Body of pancreas (tissue), 4 donors: Measurements from ENCODE around the gene ESD. TPM values are rescaled to one million over a fixed set of nuclear protein-coding genes. Genes with fewer than 3 reads are reported as not detected.

Experiments used
- ATAC-seq: fragments of 150-250 bp; one replicate; pipeline ENCODE4 v1.9.1; 2016
- DNase-seq, 4 donors: peaks; one replicate each; pipeline ENCODE4 v3.0.0-alpha.2; 2019
- H3K27ac ChIP-seq, 4 donors: fragments of 200-600 bp; sonication (generic); 1 replicate in 3 of 4; 2 replicates in 1 of 4; pipeline versions ENCODE4 v1.5.1 to v1.6.1; 2016 to 2019; ENCODE audit warnings: mild to moderate bottlenecking in 1 of 4, mixed read lengths in 1 of 4, moderate library complexity in 1 of 4
- H3K27me3 ChIP-seq, 2 donors: fragments of 200-600 bp; sonication (generic); one replicate each; pipeline ENCODE4 v1.6.0; 2016; ENCODE audit warnings: mild to moderate bottlenecking in 1 of 2
- H3K36me3 ChIP-seq, 2 donors: fragments of 200-600 bp; sonication (generic); replicated peaks in 1 of 2; 2 replicates each; pipeline ENCODE4 v1.5.1; 2016; ENCODE audit warnings: low read depth in 2 of 2; ENCODE audit not compliant: insufficient read depth in 1 of 2
- H3K4me1 ChIP-seq: fragments of 200-600 bp; sonication (generic); one replicate; pipeline ENCODE4 v1.6.0; 2016
- H3K4me3 ChIP-seq, 2 donors: fragments of 200-600 bp; sonication (generic); 1 replicate in 1 of 2; 2 replicates in 1 of 2; pipeline ENCODE4 v1.5.1; 2016 to 2019
- H3K9me3 ChIP-seq, 3 donors: fragments of 200-600 bp; sonication (generic); 1 replicate in 2 of 3; 2 replicates in 1 of 3; pipeline ENCODE4 v1.5.1; 2016
- CTCF ChIP-seq, 7 experiments: fragments of 450-650 bp in 4 of 7; fragments of 200-600 bp in 3 of 7; sonication (generic) in 3 of 7; IDR thresholded peaks; one replicate each; pipeline ENCODE4 v1.5.1; 2016 to 2019; ENCODE audit warnings: antibody characterized with exemption in 7 of 7
- POLR2A ChIP-seq, 3 donors: fragments of 450-650 bp; IDR thresholded peaks; one replicate each; pipeline ENCODE4 v1.6.1; 2016; ENCODE audit warnings: antibody characterized with exemption in 3 of 3, mild to moderate bottlenecking in 2 of 3
- WGBS, 2 donors: methylation state at CpG; one replicate each; pipeline ENCODE4 v1.1.5; 2017; 5-methylcytosine and 5-hydroxymethylcytosine counted together
- intact Hi-C: fragments of 100-400 bp; cut with DNase I; formaldehyde crosslinking; loops from one replicate; pipeline ENCODE4 v1.15.1; 2023
- total RNA-seq, 2 donors: library from RNA; depleted of rRNA; stranded (reverse); fragments of >200 nt; gene quantifications; one replicate each; pipeline ENCODE4 v1.1.0, GENCODE V29; 2016

Gene ESD
- total RNA-seq, 2 donors from 2014 or later: 24.4 to 45.4 TPM

GRCh38 chr13:46735425-46735824 is 61.5 kb downstream of the ESD start:
- 91 to 98% methylated on average over 3 of the region's 3 CpGs for WGBS, 2 donors
- no peaks in the 10 kb centered on the region for H3K4me1 ChIP-seq

DNA sequence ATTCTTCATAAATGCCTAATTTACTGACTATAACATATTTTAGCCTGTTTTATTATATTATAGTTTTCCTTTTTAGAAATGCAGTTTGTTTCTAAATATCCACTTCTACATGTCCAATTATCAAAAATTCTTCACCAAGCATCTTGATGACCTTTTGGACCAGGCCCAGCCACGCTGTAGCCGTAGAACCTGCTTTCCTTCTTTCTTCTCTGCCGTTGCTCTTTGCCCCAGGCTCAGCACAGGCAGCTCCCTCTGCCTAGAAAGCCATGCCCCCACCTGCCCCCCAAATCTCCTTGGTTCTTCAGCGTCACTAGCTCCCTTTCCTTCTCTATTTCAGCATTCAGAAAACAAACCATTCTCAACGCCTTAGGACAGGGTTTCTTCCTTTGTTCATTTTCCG is 65.4 kb downstream of the ESD start:
- H3K4me3 ChIP-seq: no peak overlapping the region
- peaks cover 0 to 4% of the 10 kb centered on the region in 2 donors for H3K36me3 ChIP-seq
- H3K27ac ChIP-seq: no peak overlapping the region
- no peaks in the 10 kb centered on the region for H3K27me3 ChIP-seq
- no peak for TF ChIP-seq POLR2A (IDR thresholded peaks at IDR 0.05)
- TF ChIP-seq CTCF (IDR thresholded peaks at IDR 0.05): no peak
- no peaks in the 10 kb centered on the region for H3K4me1 ChIP-seq
- H3K9me3 ChIP-seq: no peaks in the 10 kb centered on the region
- ATAC-seq (no peak), DNase-seq (no peak)
- intact Hi-C loops: no loop called here
- WGBS, 2 donors: 81 to 85% methylated on average over 6 of the region's 6 CpGs

More at GRCh38 chr13:46735425-46735824, 61.5 kb downstream of the ESD start:
- DNase-seq (no peak), ATAC-seq (no peak)
- Histone ChIP-seq H3K9me3 (no peaks in the 10 kb centered on the region), H3K4me3 (no peak overlapping the region), H3K27ac (no peak overlapping the region), H3K27me3 (no peaks in the 10 kb centered on the region), H3K36me3 (no peaks in the 10 kb centered on the region)
- TF ChIP-seq POLR2A (IDR thresholded peaks at IDR 0.05) (no peak), CTCF (IDR thresholded peaks at IDR 0.05) (no peak)
- intact Hi-C loops: no loop called here

- H3K36me3 ChIP-seq: peaks cover 0 to 12% of the 10 kb centered on the region in 2 donors
- H3K27me3 ChIP-seq: no peaks in the 10 kb centered on the region
- 89 to 98% methylated on average over 7 of the region's 7 CpGs for WGBS, 2 donors
- H3K9me3 ChIP-seq: no peaks in the 10 kb centered on the region
- intact Hi-C loops: no loop called here
- DNase-seq (no peak), ATAC-seq (no peak)
- no peak overlapping the region for H3K27ac ChIP-seq
- H3K4me3 ChIP-seq: no peak overlapping the region
- H3K4me1 ChIP-seq: no peaks in the 10 kb centered on the region
- TF ChIP-seq CTCF (IDR thresholded peaks at IDR 0.05) (no peak), POLR2A (IDR thresholded peaks at IDR 0.05) (no peak)
Measured at GRCh38 chr13:46728777-46729176, 68.2 kb downstream of the ESD start.

DNA sequence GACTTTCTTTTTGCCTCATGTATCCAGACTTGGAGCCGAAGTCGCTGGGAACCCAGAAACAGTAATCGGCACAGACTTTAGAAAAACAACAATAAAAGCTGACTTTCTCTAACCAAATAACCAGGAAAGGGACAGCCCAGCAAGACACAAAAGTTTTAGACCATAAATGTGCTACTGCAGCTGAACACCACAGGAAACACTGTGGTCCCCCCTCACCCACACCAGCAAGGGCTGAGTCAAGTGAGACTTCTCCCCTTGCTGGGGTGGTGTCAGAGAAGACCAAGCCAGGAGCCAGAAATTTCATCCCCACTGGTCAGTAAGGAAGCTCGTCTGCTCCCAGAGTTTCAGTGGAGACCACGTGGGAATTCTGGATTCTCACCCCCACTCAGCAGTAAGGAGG is 70.6 kb downstream of the ESD start:
- Histone ChIP-seq H3K4me3 (no peak overlapping the region), H3K9me3 (no peaks in the 10 kb centered on the region), H3K27me3 (no peaks in the 10 kb centered on the region), H3K4me1 (no peaks in the 10 kb centered on the region), H3K36me3 (peaks cover 0 to 12% of the 10 kb centered on the region in 2 donors), H3K27ac (no peak overlapping the region)
- 93 to 94% methylated on average over 5 of the region's 5 CpGs for WGBS, 2 donors
- TF ChIP-seq POLR2A (IDR thresholded peaks at IDR 0.05): no peak
- no peak for TF ChIP-seq CTCF (IDR thresholded peaks at IDR 0.05)
- no peak for DNase-seq
- intact Hi-C loops: no loop called here
- ATAC-seq: no peak

Other genes with a start within 250 kb of the ESD start
- gene LRCH1, start 244.0 kb downstream of the ESD start, total RNA-seq: 1 to 10 TPM; 7.3 to 8.6 TPM
- under 1 TPM in 1 of 2 donors, not detected in 1; 0.26 TPM for gene HTR2A, start 99.9 kb upstream of the ESD start, total RNA-seq